ENCODE results near the gene ADGRG2.

DNA sequence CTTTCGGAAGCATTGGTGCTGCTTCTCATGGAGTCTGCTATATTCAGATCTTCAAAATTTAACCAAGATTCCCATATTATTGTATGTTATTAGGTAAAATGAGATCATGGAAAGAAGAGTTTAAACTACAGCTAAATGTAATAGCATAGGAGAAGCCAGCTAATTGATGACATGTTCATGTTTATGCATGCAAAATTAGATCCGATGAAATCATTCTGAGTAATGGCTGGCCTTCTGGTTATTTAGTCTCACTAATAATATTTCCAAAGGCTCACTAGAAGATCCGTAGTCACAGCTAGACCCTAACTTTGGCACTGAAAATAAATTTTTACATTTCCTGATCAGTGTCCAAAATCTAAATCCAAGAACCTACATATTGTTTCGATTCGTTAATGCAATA is 118.5 kb downstream of the ADGRG2 start:
- TF ChIP-seq EZH2 (IDR thresholded peaks at IDR 0.05; ENCODE audit: borderline replicate concordance, insufficient read depth, low read depth, low read length, poor library complexity, severe bottlenecking): no peak
- TF ChIP-seq, protein P1, sequence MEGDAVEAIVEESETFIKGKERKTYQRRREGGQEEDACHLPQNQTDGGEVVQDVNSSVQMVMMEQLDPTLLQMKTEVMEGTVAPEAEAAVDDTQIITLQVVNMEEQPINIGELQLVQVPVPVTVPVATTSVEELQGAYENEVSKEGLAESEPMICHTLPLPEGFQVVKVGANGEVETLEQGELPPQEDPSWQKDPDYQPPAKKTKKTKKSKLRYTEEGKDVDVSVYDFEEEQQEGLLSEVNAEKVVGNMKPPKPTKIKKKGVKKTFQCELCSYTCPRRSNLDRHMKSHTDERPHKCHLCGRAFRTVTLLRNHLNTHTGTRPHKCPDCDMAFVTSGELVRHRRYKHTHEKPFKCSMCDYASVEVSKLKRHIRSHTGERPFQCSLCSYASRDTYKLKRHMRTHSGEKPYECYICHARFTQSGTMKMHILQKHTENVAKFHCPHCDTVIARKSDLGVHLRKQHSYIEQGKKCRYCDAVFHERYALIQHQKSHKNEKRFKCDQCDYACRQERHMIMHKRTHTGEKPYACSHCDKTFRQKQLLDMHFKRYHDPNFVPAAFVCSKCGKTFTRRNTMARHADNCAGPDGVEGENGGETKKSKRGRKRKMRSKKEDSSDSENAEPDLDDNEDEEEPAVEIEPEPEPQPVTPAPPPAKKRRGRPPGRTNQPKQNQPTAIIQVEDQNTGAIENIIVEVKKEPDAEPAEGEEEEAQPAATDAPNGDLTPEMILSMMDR (IDR thresholded peaks at IDR 0.05): no peak

Measured in B cell (primary cell).